ENCODE data around the gene FGF14. TPM values are rescaled to one million over a fixed set of nuclear protein-coding genes. Genes with fewer than 3 reads are reported as not detected.

FGF14 gene
- total RNA-seq, 1 donor from 2014 or later = 0.22 TPM

DNA sequence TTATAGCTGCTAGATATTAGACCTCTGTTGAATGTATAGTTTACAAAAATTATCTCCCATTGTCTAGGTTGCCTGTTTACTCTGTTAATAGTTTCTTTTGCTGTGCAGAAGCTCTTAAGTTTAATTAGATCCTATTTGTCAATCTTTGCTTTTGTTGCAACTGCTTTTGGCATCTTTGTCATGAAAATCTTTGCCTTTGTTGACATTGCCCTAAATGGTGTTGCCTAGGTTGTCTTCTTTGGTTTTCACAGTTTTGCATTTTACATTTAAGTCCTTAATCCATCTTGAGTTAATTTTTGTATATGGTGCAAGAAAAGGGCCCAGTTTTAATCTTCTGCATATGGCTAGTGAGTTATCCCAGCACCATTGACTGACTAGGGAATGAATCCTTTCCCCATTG, 618.3 kb downstream of the FGF14 start:
- Mint-ChIP-seq H3K27ac (ENCODE audit: unreplicated experiment) (no peak overlapping the region), H3K36me3 (ENCODE audit: low read depth) (peaks cover 5% of the 10 kb centered on the region), H3K4me3 (ENCODE audit: unreplicated experiment) (no peak overlapping the region), H3K9me3 (ENCODE audit: low read depth) (no peaks in the 10 kb centered on the region), H3K27me3 (ENCODE audit: low read depth) (peaks cover 53% of the 10 kb centered on the region), H3K4me1 (ENCODE audit: low read depth) (no peaks in the 10 kb centered on the region)
- DNase-seq (ENCODE audit: low spot score) = no peak
- TF ChIP-seq, protein P1, sequence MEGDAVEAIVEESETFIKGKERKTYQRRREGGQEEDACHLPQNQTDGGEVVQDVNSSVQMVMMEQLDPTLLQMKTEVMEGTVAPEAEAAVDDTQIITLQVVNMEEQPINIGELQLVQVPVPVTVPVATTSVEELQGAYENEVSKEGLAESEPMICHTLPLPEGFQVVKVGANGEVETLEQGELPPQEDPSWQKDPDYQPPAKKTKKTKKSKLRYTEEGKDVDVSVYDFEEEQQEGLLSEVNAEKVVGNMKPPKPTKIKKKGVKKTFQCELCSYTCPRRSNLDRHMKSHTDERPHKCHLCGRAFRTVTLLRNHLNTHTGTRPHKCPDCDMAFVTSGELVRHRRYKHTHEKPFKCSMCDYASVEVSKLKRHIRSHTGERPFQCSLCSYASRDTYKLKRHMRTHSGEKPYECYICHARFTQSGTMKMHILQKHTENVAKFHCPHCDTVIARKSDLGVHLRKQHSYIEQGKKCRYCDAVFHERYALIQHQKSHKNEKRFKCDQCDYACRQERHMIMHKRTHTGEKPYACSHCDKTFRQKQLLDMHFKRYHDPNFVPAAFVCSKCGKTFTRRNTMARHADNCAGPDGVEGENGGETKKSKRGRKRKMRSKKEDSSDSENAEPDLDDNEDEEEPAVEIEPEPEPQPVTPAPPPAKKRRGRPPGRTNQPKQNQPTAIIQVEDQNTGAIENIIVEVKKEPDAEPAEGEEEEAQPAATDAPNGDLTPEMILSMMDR (IDR thresholded peaks at IDR 0.05) = no peak

GRCh38 chr13:101780211-101780610, 621.6 kb downstream of the FGF14 start:
- no peaks in the 10 kb centered on the region for H3K4me1 Mint-ChIP-seq (ENCODE audit: low read depth)
- no peak for DNase-seq (ENCODE audit: low spot score)
- H3K36me3 Mint-ChIP-seq (ENCODE audit: low read depth) = peaks cover 5% of the 10 kb centered on the region
- H3K9me3 Mint-ChIP-seq (ENCODE audit: low read depth) = no peaks in the 10 kb centered on the region
- no peak overlapping the region for H3K4me3 Mint-ChIP-seq (ENCODE audit: unreplicated experiment)
- peaks cover 40% of the 10 kb centered on the region for H3K27me3 Mint-ChIP-seq (ENCODE audit: low read depth)
- H3K27ac Mint-ChIP-seq (ENCODE audit: unreplicated experiment) = no peak overlapping the region
- TF ChIP-seq, protein P1 (IDR thresholded peaks at IDR 0.05) = no peak

DNA sequence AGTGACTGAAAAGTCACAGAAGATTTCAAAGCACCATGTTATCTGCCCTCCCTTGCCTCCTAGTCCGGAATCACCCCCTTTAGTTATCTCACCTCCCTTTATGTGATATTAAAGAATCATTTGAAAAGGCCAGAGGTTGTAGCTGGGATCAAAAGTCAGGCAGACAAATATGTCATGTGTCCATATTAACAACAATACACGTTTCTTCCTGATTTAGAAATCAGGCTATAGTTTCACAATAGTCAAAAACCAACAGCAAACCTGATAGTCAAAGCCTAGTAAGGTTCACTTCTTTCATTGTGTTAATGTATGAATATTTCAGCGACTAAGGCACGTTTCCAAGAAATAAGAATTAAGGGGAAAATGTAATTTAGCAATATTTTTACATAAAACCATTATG, 622.7 kb downstream of the FGF14 start:
- peaks cover 4% of the 10 kb centered on the region for H3K36me3 Mint-ChIP-seq (ENCODE audit: low read depth)
- no peaks in the 10 kb centered on the region for H3K9me3 Mint-ChIP-seq (ENCODE audit: low read depth)
- peaks cover 32% of the 10 kb centered on the region for H3K27me3 Mint-ChIP-seq (ENCODE audit: low read depth)
- no peak for DNase-seq (ENCODE audit: low spot score)
- no peaks in the 10 kb centered on the region for H3K4me1 Mint-ChIP-seq (ENCODE audit: low read depth)
- TF ChIP-seq, protein P1 (IDR thresholded peaks at IDR 0.05) = no peak
- H3K27ac Mint-ChIP-seq (ENCODE audit: unreplicated experiment) = no peak overlapping the region
- H3K4me3 Mint-ChIP-seq (ENCODE audit: unreplicated experiment) = no peak overlapping the region

DNA sequence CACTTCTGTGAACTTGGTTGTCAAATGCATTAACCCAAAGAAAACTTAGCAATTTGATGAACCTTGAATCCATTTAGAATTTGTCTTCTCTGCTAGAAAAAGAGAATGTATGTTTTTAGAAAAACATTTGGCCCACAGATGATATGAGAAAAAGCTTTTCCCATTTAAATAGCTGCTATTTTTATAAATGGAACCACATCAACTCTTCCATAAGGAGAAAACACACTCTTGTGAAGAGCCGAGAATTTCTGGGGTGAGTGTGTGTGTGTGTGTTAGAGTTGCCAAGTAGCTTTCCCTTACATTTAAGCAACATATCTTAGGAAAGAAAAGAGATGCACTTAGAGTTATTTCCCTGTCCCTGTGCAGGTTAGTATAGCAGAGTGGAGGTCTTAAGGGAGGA, 626.6 kb downstream of the FGF14 start:
- Mint-ChIP-seq H3K27ac (ENCODE audit: unreplicated experiment) (no peak overlapping the region), H3K4me1 (ENCODE audit: low read depth) (no peaks in the 10 kb centered on the region), H3K4me3 (ENCODE audit: unreplicated experiment) (no peak overlapping the region), H3K27me3 (ENCODE audit: low read depth) (peaks cover 8% of the 10 kb centered on the region), H3K36me3 (ENCODE audit: low read depth) (peaks cover 3% of the 10 kb centered on the region), H3K9me3 (ENCODE audit: low read depth) (no peaks in the 10 kb centered on the region)
- no peak for DNase-seq (ENCODE audit: low spot score)
- TF ChIP-seq, protein P1 (IDR thresholded peaks at IDR 0.05) = no peak

DNA sequence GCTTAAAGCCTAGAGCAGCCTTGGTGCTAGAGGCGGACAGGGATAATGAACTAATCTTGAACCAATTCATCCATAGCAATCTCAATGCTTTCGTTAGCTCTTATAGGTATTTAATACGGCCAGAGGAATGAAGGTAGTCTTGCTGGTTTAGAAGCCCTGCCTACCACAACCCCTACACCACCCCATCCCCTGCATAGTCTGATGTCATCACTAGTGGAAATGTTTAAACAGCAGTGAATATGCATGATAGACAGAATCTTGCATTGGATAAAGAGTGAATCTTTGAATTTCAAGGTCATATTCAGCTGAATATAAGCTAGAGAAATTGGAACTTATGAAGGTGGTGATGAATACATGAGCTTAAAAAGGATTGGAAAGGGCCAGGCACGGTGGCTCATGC, 627.5 kb downstream of the FGF14 start:
- peaks cover 3% of the 10 kb centered on the region for H3K36me3 Mint-ChIP-seq (ENCODE audit: low read depth)
- H3K27ac Mint-ChIP-seq (ENCODE audit: unreplicated experiment) = no peak overlapping the region
- H3K27me3 Mint-ChIP-seq (ENCODE audit: low read depth) = peaks cover 10% of the 10 kb centered on the region
- no peak overlapping the region for H3K4me3 Mint-ChIP-seq (ENCODE audit: unreplicated experiment)
- no peak for DNase-seq (ENCODE audit: low spot score)
- H3K9me3 Mint-ChIP-seq (ENCODE audit: low read depth) = peaks cover 1% of the 10 kb centered on the region
- H3K4me1 Mint-ChIP-seq (ENCODE audit: low read depth) = no peaks in the 10 kb centered on the region
- TF ChIP-seq, protein P1 (IDR thresholded peaks at IDR 0.05) = no peak

All from chondrocyte (in vitro differentiated cells).